Testis (tissue), 3 donors: ENCODE results near the gene TPSG1. TPM values are rescaled to one million over a fixed set of nuclear protein-coding genes. Genes with fewer than 3 reads are reported as not detected.
A peak's percentile ranks its signal among the peaks of the same experiment; 100 is the strongest.

Experiments used
- DNase-seq: peaks from one replicate; pipeline ENCODE4 v3.0.0-alpha.2; 2019
- H3K27ac ChIP-seq, 2 donors: fragments of 200-600 bp; sonication (generic); one replicate each; pipeline ENCODE4 v1.5.1; 2019
- H3K27me3 ChIP-seq: fragments of 200-600 bp; sonication (generic); one replicate; pipeline ENCODE4 v1.5.1; 2019
- H3K36me3 ChIP-seq: fragments of 200-600 bp; sonication (generic); one replicate; pipeline ENCODE4 v1.5.1; 2017; ENCODE audit warnings: low read depth; ENCODE audit errors: missing control alignments
- H3K4me1 ChIP-seq: fragments of 200-600 bp; sonication (generic); one replicate; pipeline ENCODE4 v1.5.1; 2019
- H3K4me3 ChIP-seq, 2 donors: fragments of 200-600 bp; sonication (generic); one replicate each; pipeline ENCODE4 v1.5.1; 2017 to 2019
- H3K9me3 ChIP-seq: fragments of 200-600 bp; sonication (generic); one replicate; pipeline ENCODE4 v1.5.1; 2017
- CTCF ChIP-seq, 3 experiments: fragments of 450-650 bp in 2 of 3; fragments of 200-600 bp in 1 of 3; sonication (generic) in 1 of 3; IDR thresholded peaks; one replicate each; pipeline ENCODE4 v1.5.1; 2016 to 2019; ENCODE audit warnings: antibody characterized with exemption in 3 of 3, mild to moderate bottlenecking in 2 of 3, moderate library complexity in 1 of 3
- POLR2A ChIP-seq: fragments of 450-650 bp; IDR thresholded peaks from one replicate; pipeline ENCODE4 v1.6.1; 2017; ENCODE audit warnings: antibody characterized with exemption, mild to moderate bottlenecking, moderate library complexity
- WGBS, 2 donors: methylation state at CpG; one replicate each; pipeline ENCODE4 v1.1.5; 2018; 5-methylcytosine and 5-hydroxymethylcytosine counted together
- intact Hi-C: fragments of 100-400 bp; cut with DNase I; formaldehyde crosslinking; loops from one replicate; pipeline ENCODE4 v1.15.1; 2023; ENCODE audit warnings: low total_unique reads
- polyA plus RNA-seq: library from polyadenylated mRNA; stranded (reverse); fragments of 350-450 nt; fragmentation: Illumina TruSeq; extraction: RNeasy Lipid Tissue Mini Kit (QIAGEN cat#74804); gene quantifications from one replicate; pipeline ENCODE4 v1.2.3, GENCODE V29; 2014; ENCODE audit warnings: low read depth, low replicate concordance; ENCODE audit not compliant: insufficient read depth
- total RNA-seq, 2 donors: library from RNA; depleted of rRNA; stranded (reverse); fragments of >200 nt; gene quantifications; one replicate each; pipeline ENCODE4 v1.2.3, GENCODE V29; 2016

Gene TPSG1
- total and polyA plus RNA-seq, 3 donors from 2014 or later = 1.2 TPM; not detected in 2

GRCh38 chr16:1184980-1185379 is 40.1 kb downstream of the TPSG1 start:
- no peak overlapping the region for H3K27ac ChIP-seq
- intact Hi-C loops = no loop called here
- H3K9me3 ChIP-seq = no peaks in the 10 kb centered on the region
- no peak for DNase-seq
- 94 to 95% methylated on average over 18 of the region's 18 CpGs for WGBS, 2 donors
- peaks cover 26% of the 10 kb centered on the region for H3K4me1 ChIP-seq
- no peak for TF ChIP-seq POLR2A
- no peak for TF ChIP-seq CTCF (IDR thresholded peaks at IDR 0.05)
- no peaks in the 10 kb centered on the region for H3K27me3 ChIP-seq
- H3K4me3 ChIP-seq = no peak overlapping the region
- H3K36me3 ChIP-seq = no peaks in the 10 kb centered on the region

- TF ChIP-seq CTCF (IDR thresholded peaks at IDR 0.05) (no peak), POLR2A (no peak)
- Histone ChIP-seq H3K9me3 (no peaks in the 10 kb centered on the region), H3K4me1 (peaks cover 26% of the 10 kb centered on the region), H3K4me3 (no peak overlapping the region), H3K27ac (no peak overlapping the region), H3K27me3 (no peaks in the 10 kb centered on the region), H3K36me3 (no peaks in the 10 kb centered on the region)
- DNase-seq = no peak
- intact Hi-C loops = no loop called here
- WGBS, 2 donors = 87 to 91% methylated on average over 6 to 26 of the region's 26 CpGs
Observed at GRCh38 chr16:1184156-1184868, 40.8 kb downstream of the TPSG1 start.

GRCh38 chr16:1182950-1183907 is 41.8 kb downstream of the TPSG1 start:
- intact Hi-C loops = no loop called here
- DNase-seq = peak; percentile 50
- Histone ChIP-seq H3K36me3 (no peaks in the 10 kb centered on the region), H3K9me3 (no peaks in the 10 kb centered on the region), H3K4me3 (no peak overlapping the region), H3K27me3 (no peaks in the 10 kb centered on the region), H3K4me1 (peaks cover 26% of the 10 kb centered on the region), H3K27ac (peak overlapping the region in 1 of 2 donors; percentile 68)
- 46 to 54% methylated on average over 9 to 43 of the region's 45 CpGs for WGBS, 2 donors
- TF ChIP-seq POLR2A = no peak
- no peak for TF ChIP-seq CTCF (IDR thresholded peaks at IDR 0.05)

GRCh38 chr16:1182316-1182671 is 42.8 kb downstream of the TPSG1 start:
- peaks cover 26% of the 10 kb centered on the region for H3K4me1 ChIP-seq
- 12 to 55% methylated on average over 4 to 19 of the region's 19 CpGs for WGBS, 2 donors
- H3K27ac ChIP-seq = peak overlapping the region in 1 of 2 donors; percentile 68
- H3K36me3 ChIP-seq = no peaks in the 10 kb centered on the region
- peak; percentile 62 for DNase-seq
- intact Hi-C loops = no loop called here
- H3K9me3 ChIP-seq = no peaks in the 10 kb centered on the region
- H3K4me3 ChIP-seq = no peak overlapping the region
- no peaks in the 10 kb centered on the region for H3K27me3 ChIP-seq
- TF ChIP-seq POLR2A = no peak
- TF ChIP-seq CTCF (IDR thresholded peaks at IDR 0.05) = no peak
